Uterus (tissue), 4 donors: Measurements from ENCODE around the gene AQP1. TPM values are rescaled to one million over a fixed set of nuclear protein-coding genes. Genes with fewer than 3 reads are reported as not detected.

ENCODE experiments used
- DNase-seq, 2 donors: peaks; one replicate each; pipeline ENCODE4 v3.0.0-alpha.2; 2019 to 2020
- H3K27ac ChIP-seq, 2 donors: fragments of 200-600 bp; sonication (generic); 1 replicate in 1 of 2; 2 replicates in 1 of 2; pipeline ENCODE4 v1.5.1; 2016 to 2018
- H3K27me3 ChIP-seq, 2 donors: fragments of 200-600 bp; sonication (generic); one replicate each; pipeline ENCODE4 v1.5.1; 2018 to 2019; ENCODE audit warnings: control low read depth in 1 of 2
- H3K36me3 ChIP-seq, 2 donors: fragments of 200-600 bp; sonication (generic); one replicate each; pipeline ENCODE4 v1.5.1; 2019; ENCODE audit warnings: control low read depth in 1 of 2
- H3K4me1 ChIP-seq, 2 donors: fragments of 200-600 bp; sonication (generic); one replicate each; pipeline ENCODE4 v1.5.1; 2018 to 2019; ENCODE audit warnings: control low read depth in 1 of 2
- H3K4me3 ChIP-seq, 2 donors: fragments of 200-600 bp; sonication (generic); 1 replicate in 1 of 2; 2 replicates in 1 of 2; pipeline ENCODE4 v1.5.1; 2018 to 2019; ENCODE audit warnings: mild to moderate bottlenecking in 1 of 2
- H3K9me3 ChIP-seq, 2 donors: fragments of 200-600 bp; sonication (generic); one replicate each; pipeline ENCODE4 v1.5.1; 2019; ENCODE audit warnings: control low read depth in 1 of 2
- CTCF ChIP-seq, 4 experiments: fragments of 200-600 bp in 2 of 4; fragments of 450-650 bp in 2 of 4; sonication (generic) in 2 of 4; IDR thresholded peaks; one replicate each; pipeline ENCODE4 v1.5.1; 2016 to 2019; ENCODE audit warnings: antibody characterized with exemption in 4 of 4, mild to moderate bottlenecking in 2 of 4, moderate library complexity in 1 of 4
- POLR2A ChIP-seq, 2 donors: fragments of 450-650 bp; IDR thresholded peaks; one replicate each; pipeline ENCODE4 v1.6.1; 2016; ENCODE audit warnings: antibody characterized with exemption in 2 of 2, mild to moderate bottlenecking in 1 of 2, moderate library complexity in 1 of 2
- intact Hi-C: fragments of 100-400 bp; cut with DNase I; formaldehyde crosslinking; loops from one replicate; pipeline ENCODE4 v1.15.1; 2023; ENCODE audit warnings: low total_unique reads
- total RNA-seq, 4 donors: library from RNA; depleted of rRNA in 3 of 4; stranded (reverse); fragments of >200 nt in 3 of 4; gene quantifications; one replicate each; pipeline versions ENCODE4 v1.1.0 to v1.2.4, GENCODE V29; 2014 to 2023
- donor health status: DM: yes; HTN: yes; CAD: no.

Gene AQP1
- total RNA-seq, 4 donors from 2014 or later: 69.6 to 477 (median 370) TPM

DNA sequence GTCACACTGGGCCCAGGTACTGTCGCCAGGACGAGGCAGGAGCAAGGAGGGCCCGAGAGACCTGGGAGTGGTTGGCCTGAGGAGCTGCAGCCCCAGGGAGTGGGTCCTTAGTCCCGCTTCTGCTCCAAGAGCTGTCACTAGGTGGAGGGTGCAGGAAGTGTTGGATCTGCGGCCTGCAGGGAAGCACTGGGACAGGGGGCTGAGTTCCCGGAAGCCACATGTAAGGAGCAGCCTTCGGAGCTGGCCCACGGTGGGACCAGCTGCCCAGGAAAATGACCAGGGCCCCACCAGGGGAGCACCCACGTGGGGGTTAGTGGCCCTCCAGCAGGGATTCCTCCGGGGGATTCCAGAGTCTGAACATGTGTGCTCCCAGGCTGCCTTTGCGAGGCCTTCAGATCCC, 9.2 kb upstream of the AQP1 start:
- no peaks in the 10 kb centered on the region for H3K27me3 ChIP-seq
- no peak for TF ChIP-seq CTCF (IDR thresholded peaks at IDR 0.05)
- TF ChIP-seq POLR2A (IDR thresholded peaks at IDR 0.05): no peak
- peaks cover 0 to 5% of the 10 kb centered on the region in 2 donors for H3K4me1 ChIP-seq
- H3K9me3 ChIP-seq: no peaks in the 10 kb centered on the region
- intact Hi-C loops: no loop called here
- H3K36me3 ChIP-seq: no peaks in the 10 kb centered on the region
- no peak overlapping the region for H3K27ac ChIP-seq
- no peak for DNase-seq
- no peak overlapping the region for H3K4me3 ChIP-seq

DNA sequence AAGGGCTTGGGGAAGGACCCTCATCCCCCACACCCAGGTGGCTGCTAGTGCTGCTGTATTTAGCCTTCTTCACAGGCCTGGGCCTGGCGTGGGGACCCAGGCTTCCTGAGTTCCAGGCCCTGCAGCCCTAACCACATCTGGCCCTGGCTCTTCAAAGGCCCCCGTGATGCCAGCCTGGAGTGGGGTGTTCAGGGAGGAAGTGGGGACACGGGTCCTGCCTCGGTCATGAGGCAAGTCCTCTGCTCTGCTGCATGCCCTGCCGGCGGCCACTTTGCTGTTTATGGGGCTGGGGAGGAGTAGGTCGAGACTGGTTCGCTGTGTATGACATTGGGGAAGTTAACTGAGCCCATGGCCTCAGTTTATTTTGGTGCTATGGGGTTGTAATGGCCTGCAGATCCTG, 8.5 kb upstream of the AQP1 start:
- Histone ChIP-seq H3K4me3 (no peak overlapping the region), H3K36me3 (no peaks in the 10 kb centered on the region), H3K4me1 (no peaks in the 10 kb centered on the region), H3K27me3 (no peaks in the 10 kb centered on the region), H3K9me3 (no peaks in the 10 kb centered on the region), H3K27ac (no peak overlapping the region)
- TF ChIP-seq CTCF (IDR thresholded peaks at IDR 0.05) (no peak), POLR2A (IDR thresholded peaks at IDR 0.05) (no peak)
- intact Hi-C loops: no loop called here
- DNase-seq: no peak

- H3K27me3 ChIP-seq: no peaks in the 10 kb centered on the region
- H3K4me1 ChIP-seq: no peaks in the 10 kb centered on the region
- TF ChIP-seq CTCF (IDR thresholded peaks at IDR 0.05): no peak
- no peak overlapping the region for H3K27ac ChIP-seq
- no peak overlapping the region for H3K4me3 ChIP-seq
- no peaks in the 10 kb centered on the region for H3K36me3 ChIP-seq
- intact Hi-C loops: no loop called here
- no peaks in the 10 kb centered on the region for H3K9me3 ChIP-seq
- no peak for DNase-seq
Measured at GRCh38 chr7:30904561-30904960, 7.1 kb upstream of the AQP1 start.

DNA sequence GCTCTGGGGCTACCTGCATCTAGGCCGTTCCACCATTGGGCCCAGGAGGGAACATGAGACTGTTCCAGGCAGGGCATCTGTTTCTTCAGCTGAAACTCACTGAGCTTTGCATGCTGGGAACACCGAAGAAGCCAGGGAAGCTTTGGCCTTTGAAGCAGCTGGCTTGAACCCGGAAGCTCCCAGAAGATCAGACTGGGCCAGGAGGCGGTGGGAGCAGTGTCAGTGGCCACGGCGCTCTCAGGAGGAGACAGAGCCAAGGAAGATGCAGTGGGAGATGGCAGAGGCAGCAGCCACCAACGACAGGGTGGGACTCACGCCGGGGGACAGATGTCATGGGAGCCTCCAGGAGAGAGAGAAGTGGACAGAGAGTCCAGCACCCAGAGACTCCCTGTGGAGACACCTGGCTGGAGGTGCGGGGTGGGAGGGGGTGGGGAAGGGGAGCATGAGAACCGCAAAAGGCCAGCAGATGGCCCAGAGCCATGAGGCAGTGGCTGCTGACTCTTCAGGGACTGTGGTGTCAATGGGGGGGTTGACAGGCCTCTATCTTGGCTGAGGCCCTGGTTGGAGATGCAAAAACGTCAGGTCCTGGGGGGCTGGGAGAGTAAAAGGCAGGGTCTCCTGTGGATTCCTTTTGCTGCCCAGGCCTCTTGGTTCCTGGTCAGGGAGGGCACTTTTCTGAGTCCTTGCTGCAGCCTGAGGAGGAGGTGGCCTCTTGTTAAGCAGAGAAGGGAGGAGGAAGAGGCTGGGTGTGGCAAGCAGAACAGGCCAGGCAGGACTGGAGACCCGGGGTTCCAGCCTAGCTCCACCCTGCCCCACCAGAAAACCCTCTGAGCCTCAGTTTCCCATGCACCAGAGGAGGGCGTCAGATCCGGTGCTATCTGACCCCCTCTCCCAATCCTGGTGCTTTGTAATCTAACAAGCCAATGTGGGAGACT, 6.3 kb upstream of the AQP1 start:
- H3K36me3 ChIP-seq: no peaks in the 10 kb centered on the region
- DNase-seq: no peak
- peak overlapping the region in 1 of 2 donors; percentile 24 for H3K27ac ChIP-seq
- H3K27me3 ChIP-seq: no peaks in the 10 kb centered on the region
- TF ChIP-seq CTCF (IDR thresholded peaks at IDR 0.05): no peak
- no peak for TF ChIP-seq POLR2A (IDR thresholded peaks at IDR 0.05)
- no peaks in the 10 kb centered on the region for H3K9me3 ChIP-seq
- H3K4me3 ChIP-seq: no peak overlapping the region
- H3K4me1 ChIP-seq: no peaks in the 10 kb centered on the region
- intact Hi-C loops: no loop called here

- TF ChIP-seq POLR2A (IDR thresholded peaks at IDR 0.05) (no peak), CTCF (IDR thresholded peaks at IDR 0.05) (no peak)
- intact Hi-C loops: no loop called here
- Histone ChIP-seq H3K4me3 (no peak overlapping the region), H3K36me3 (no peaks in the 10 kb centered on the region), H3K4me1 (peaks cover 0 to 2% of the 10 kb centered on the region in 2 donors), H3K27ac (peak overlapping the region; percentile 24 to 47), H3K27me3 (no peaks in the 10 kb centered on the region), H3K9me3 (no peaks in the 10 kb centered on the region)
- no peak for DNase-seq
Measured at GRCh38 chr7:30906014-30906413, 5.6 kb upstream of the AQP1 start.
